ENCODE data around the gene BIN2.

DNA sequence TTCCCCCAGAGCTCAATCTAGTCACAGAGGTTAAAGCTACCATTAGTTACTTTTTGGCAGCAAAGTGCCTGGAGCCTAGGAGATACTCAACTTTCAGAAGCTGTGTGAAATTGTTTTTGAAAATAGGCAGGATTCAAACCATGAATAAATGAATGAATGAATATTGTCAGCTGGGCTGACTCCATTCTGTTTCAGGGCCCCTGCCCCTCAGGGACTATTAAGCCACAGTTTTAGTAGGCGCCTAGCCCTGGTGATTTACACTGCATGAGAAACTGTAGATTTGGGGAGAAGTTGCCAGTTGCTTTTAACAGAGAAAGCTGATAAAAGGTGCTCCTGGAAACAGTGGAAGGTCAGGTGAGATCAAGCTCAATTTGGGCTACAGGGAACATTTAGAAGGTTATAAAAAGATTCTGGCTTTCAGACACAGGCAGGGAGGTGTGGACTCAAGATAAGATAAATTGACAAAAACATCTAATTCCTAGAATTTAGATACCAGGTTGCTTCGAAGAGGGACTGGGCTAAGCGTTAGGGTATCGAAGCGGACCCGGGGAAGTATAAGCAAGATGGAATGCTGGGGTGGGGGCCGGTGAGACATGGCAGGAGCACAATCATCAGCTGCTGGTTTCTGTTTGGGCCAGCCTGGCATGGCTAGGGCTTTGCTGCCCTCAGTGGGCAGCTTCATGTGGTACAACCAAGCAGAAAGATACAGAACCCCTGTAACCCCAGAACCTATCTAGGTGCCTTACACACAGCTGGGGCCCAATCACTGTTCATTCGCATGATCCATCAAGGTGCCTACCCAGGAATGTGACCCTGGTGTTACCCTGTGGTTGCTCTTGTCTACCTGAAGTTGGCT lies 37.4 kb upstream of the BIN2 start:
- TF ChIP-seq, protein P1, sequence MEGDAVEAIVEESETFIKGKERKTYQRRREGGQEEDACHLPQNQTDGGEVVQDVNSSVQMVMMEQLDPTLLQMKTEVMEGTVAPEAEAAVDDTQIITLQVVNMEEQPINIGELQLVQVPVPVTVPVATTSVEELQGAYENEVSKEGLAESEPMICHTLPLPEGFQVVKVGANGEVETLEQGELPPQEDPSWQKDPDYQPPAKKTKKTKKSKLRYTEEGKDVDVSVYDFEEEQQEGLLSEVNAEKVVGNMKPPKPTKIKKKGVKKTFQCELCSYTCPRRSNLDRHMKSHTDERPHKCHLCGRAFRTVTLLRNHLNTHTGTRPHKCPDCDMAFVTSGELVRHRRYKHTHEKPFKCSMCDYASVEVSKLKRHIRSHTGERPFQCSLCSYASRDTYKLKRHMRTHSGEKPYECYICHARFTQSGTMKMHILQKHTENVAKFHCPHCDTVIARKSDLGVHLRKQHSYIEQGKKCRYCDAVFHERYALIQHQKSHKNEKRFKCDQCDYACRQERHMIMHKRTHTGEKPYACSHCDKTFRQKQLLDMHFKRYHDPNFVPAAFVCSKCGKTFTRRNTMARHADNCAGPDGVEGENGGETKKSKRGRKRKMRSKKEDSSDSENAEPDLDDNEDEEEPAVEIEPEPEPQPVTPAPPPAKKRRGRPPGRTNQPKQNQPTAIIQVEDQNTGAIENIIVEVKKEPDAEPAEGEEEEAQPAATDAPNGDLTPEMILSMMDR (IDR thresholded peaks at IDR 0.05): no peak
- TF ChIP-seq POLR2A (IDR thresholded peaks at IDR 0.05) (no peak), POLR2AphosphoS5 (IDR thresholded peaks at IDR 0.05) (no peak)
